Gastrocnemius medialis (tissue), 4 donors: ENCODE data around the gene ITCH.
"Not testable (repeated sequence)": the region's sequence is repeated elsewhere in the genome, so short reads cannot be mapped to it uniquely, and the experiment has no call there.

ENCODE experiments used
- CTCF ChIP-seq, 5 experiments: fragments of 450-650 bp in 3 of 5; fragments of 200-600 bp in 2 of 5; sonication (generic) in 2 of 5; IDR thresholded peaks in 4 of 5; conservative IDR thresholded peaks in 1 of 5; 1 replicate in 4 of 5; 2 replicates in 1 of 5; pipeline ENCODE4 v1.5.1; 2016 to 2019; ENCODE audit warnings: antibody characterized with exemption in 5 of 5, mild to moderate bottlenecking in 3 of 5, moderate library complexity in 3 of 5
- POLR2A ChIP-seq, 2 donors: fragments of 450-650 bp; IDR thresholded peaks; one replicate each; pipeline ENCODE4 v1.6.1; 2017; ENCODE audit warnings: antibody characterized with exemption in 2 of 2, mild to moderate bottlenecking in 2 of 2, moderate library complexity in 2 of 2

GRCh38 chr20:34367911-34368310 lies 4.8 kb downstream of the ITCH start:
- not testable (repeated sequence) for TF ChIP-seq CTCF (IDR thresholded peaks at IDR 0.05 in 4 of 5, conservative IDR thresholded peaks at IDR 0.05 in 1 of 5); POLR2A (IDR thresholded peaks at IDR 0.05)
